ENCODE measurements around the gene GABRG3. TPM values are rescaled to one million over a fixed set of nuclear protein-coding genes. Genes with fewer than 3 reads are reported as not detected.

GABRG3 gene
- total RNA-seq, 1 donor from 2014 or later: not detected

DNA sequence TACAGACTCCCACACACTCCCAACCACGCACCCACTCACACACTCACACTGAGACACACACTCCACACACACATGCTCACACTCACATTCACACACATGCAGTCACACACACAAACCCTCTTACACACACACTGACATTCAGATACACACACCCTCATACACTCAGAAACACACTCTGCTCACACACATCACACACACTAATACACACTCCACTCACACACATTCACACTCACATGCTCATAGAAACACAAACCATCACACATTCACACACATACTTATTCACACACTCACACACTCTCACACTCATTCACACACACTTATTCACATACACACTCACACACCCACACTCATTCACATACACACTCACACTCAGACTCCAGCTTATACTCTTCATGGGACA is 618.8 kb downstream of the GABRG3 start:
- DNase-seq (ENCODE audit: extremely low spot score in 2 of 2): no peak
- Histone ChIP-seq H3K4me1 (no peaks in the 10 kb centered on the region), H3K27ac (no peak overlapping the region), H3K9me3 (no peaks in the 10 kb centered on the region), H3K4me3 (no peak overlapping the region), H3K27me3 (no peaks in the 10 kb centered on the region), H3K36me3 (no peaks in the 10 kb centered on the region)
- intact Hi-C loops (cut with DNase I): loop anchor here (10.0 kb wide), 1 partner anchor 125 kb away; no protein-coding TSS in a partner anchor
- TF ChIP-seq POLR2AphosphoS5 (IDR thresholded peaks at IDR 0.05; ENCODE audit: insufficient read depth in 1 of 2, low read depth in 1 of 2) (no peak), POLR2A (IDR thresholded peaks at IDR 0.05) (no peak)
- TF ChIP-seq, protein P1, sequence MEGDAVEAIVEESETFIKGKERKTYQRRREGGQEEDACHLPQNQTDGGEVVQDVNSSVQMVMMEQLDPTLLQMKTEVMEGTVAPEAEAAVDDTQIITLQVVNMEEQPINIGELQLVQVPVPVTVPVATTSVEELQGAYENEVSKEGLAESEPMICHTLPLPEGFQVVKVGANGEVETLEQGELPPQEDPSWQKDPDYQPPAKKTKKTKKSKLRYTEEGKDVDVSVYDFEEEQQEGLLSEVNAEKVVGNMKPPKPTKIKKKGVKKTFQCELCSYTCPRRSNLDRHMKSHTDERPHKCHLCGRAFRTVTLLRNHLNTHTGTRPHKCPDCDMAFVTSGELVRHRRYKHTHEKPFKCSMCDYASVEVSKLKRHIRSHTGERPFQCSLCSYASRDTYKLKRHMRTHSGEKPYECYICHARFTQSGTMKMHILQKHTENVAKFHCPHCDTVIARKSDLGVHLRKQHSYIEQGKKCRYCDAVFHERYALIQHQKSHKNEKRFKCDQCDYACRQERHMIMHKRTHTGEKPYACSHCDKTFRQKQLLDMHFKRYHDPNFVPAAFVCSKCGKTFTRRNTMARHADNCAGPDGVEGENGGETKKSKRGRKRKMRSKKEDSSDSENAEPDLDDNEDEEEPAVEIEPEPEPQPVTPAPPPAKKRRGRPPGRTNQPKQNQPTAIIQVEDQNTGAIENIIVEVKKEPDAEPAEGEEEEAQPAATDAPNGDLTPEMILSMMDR (IDR thresholded peaks at IDR 0.05): no peak

Small RNAs within 50 kb of the gene (small RNA-seq; reads per million reads assigned to genes)
- gene RNA5SP391: not detected
- not detected for gene SERPINE4P

Other genes starting within 250 kb of the GABRG3 start
- gene GABRB3, start 198.1 kb upstream of the GABRG3 start, total RNA-seq: not detected
- not detected for gene GABRA5, start 104.1 kb upstream of the GABRG3 start, total RNA-seq

Measured in vagina (tissue), 2 donors.